ENCODE data around the gene KIF3C.

Gene KIF3C

DNA sequence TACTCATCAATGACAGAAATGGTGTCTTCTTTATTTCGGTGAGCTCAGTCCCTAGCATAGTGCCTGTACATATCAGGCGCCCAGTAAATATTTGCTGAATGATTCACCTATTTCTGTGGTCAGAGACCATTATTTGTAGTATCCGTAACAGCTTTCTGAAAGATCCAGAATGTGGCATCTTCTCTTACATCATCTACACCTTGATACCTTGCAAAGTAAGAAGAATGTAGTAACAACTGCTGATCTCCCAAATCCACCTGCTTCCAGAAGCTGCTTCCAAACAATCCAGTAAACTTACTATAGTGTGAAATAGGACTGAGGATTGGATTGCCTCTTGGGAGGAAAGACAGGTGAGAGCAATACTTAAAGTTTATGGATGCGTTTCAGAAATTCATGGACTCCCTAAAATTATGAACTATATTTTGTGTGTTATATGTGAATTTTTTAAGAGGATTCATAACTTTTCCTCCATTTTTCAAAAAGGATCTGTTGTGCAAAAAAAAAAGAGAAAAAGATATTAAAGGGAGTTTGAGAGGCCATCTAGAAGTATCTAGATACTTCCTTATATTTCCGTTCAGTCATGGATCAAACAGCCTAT, 103.1 kb downstream of the KIF3C start:
- Histone ChIP-seq H3K4me3 (ENCODE audit: insufficient read length, low read depth) (peak overlapping the region; percentile 30), H3K36me3 (ENCODE audit: insufficient read depth, insufficient read length, low read length) (peaks cover 8% of the 10 kb centered on the region), H3K9me3 (ENCODE audit: insufficient read depth, low read length) (no peaks in the 10 kb centered on the region), H3K4me1 (ENCODE audit: insufficient read depth, insufficient read length) (no peaks in the 10 kb centered on the region), H3K9ac (ENCODE audit: insufficient read length, low read depth) (peak overlapping the region; percentile 67), H3K27me3 (ENCODE audit: insufficient read depth, insufficient read length) (no peaks in the 10 kb centered on the region)
- no peak for DNase-seq (ENCODE audit: low read depth, low spot score)
- TF ChIP-seq YY1 (IDR thresholded peaks at IDR 0.05; ENCODE audit: insufficient read depth, insufficient read length) (no peak), SUZ12 (IDR thresholded peaks at IDR 0.05; ENCODE audit: extremely low read depth, insufficient read depth, insufficient read length) (no peak), ZNF274 (IDR thresholded peaks at IDR 0.05; ENCODE audit: low read depth, low read length) (no peak)

DNA sequence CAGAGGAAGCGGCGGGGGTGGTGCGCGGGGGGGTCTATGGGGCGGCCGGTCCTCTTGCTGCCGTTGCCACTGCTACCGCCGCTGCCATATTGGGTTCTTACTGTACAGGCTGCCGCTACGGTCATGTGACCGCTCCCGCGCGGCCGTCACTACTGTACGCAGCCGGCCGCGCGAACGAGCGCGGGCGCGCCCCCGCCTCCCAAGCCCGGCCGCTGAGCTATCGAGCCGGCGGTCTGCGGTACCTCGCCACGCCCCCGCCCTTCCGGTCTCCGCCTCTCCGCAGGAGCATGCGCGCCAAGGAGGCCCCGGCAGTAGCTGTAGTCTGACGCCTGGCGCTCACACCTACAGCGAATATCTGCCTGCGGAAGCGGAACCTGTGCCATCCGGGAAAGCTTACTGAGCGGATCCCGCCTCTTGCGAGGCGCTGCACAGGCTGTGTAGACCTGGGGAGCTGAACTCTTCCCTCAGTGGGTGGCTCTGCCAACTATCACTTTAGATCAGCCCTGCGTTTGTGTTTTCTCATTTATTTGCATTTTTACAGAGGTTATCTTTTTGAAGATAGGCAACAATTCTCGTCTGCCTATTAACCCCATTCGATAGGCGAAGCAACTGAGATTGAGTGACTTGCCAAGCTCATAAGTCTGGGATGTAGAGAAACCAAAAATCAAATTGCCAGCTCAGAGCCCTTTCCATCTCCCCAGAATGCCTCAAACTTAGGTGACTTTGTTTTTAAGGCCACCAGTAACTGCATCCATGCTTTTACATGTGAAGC, 103.8 kb downstream of the KIF3C start, which contains the start of gene ASXL2:
TSS of gene ASXL2 (minus strand) at position 127 of the 772 bp plus-strand sequence. CDS start 265 bp downstream, outside the sequence.
- H3K4me1 ChIP-seq (ENCODE audit: insufficient read depth, insufficient read length): no peaks in the 10 kb centered on the region
- peaks cover 10% of the 10 kb centered on the region for H3K36me3 ChIP-seq (ENCODE audit: insufficient read depth, insufficient read length, low read length)
- peak within 1 kb of the TSS; percentile 97 for H3K4me3 ChIP-seq (ENCODE audit: insufficient read length, low read depth)
- H3K9me3 ChIP-seq (ENCODE audit: insufficient read depth, low read length): no peaks in the 10 kb centered on the region
- peak within 1 kb of the TSS; percentile 94 for H3K9ac ChIP-seq (ENCODE audit: insufficient read length, low read depth)
- TF ChIP-seq ZNF274 (IDR thresholded peaks at IDR 0.05; ENCODE audit: low read depth, low read length): no peak
- peak; percentile 49 for TF ChIP-seq YY1 (IDR thresholded peaks at IDR 0.05; ENCODE audit: insufficient read depth, insufficient read length)
- peak; percentile 97 for DNase-seq (ENCODE audit: low read depth, low spot score)
- H3K27me3 ChIP-seq (ENCODE audit: insufficient read depth, insufficient read length): no peaks in the 10 kb centered on the region

DNA sequence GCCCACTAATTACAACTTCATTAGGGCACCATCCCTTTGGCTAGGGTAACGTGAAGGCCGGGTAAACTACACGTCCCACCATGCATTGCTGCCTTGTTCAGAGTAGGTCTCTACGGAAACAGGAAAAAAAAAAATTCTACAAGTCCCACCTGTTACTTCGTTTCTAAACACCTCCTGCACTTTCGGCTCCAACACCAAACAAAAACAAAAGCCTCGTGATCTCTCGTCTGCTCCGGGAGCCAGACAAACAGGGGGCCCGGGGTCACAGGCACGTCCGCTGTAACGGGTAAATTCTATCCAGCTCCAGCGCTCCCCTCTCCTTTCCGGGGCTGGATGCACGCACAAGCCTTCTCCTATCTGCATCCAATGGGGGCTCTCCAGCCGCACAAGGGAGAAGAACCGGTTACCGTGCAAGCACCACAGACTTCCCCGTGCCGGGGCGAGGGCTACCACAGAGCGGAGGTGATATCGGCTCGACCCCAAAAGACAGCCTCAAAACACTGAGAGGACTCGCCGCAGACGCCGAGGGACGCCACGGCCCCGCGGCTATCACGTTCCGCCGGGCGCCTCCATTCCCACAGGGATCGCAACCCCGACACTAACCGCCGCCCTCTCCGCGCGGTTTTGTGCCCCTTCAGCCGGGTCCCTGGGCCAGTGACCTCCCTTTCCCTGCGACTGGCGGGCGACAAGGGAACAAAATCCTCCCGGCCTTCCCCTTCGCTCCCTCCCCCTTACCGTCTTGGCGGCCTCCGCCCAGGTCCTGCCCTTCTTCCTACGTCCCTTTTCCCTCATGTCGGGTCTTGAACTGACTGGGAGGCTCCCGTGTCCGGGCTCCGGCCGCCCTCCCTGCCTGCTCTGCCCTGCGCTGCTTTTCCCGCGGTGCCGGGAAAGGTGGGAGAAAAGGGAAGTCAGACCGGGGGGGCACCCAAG, 104.6 kb downstream of the KIF3C start:
- TF ChIP-seq SUZ12 (IDR thresholded peaks at IDR 0.05; ENCODE audit: extremely low read depth, insufficient read depth, insufficient read length): no peak
- TF ChIP-seq YY1 (IDR thresholded peaks at IDR 0.05; ENCODE audit: insufficient read depth, insufficient read length): no peak
- TF ChIP-seq ZNF274 (IDR thresholded peaks at IDR 0.05; ENCODE audit: low read depth, low read length): no peak
- Histone ChIP-seq H3K27me3 (ENCODE audit: insufficient read depth, insufficient read length) (no peaks in the 10 kb centered on the region), H3K9me3 (ENCODE audit: insufficient read depth, low read length) (no peaks in the 10 kb centered on the region), H3K4me1 (ENCODE audit: insufficient read depth, insufficient read length) (no peaks in the 10 kb centered on the region), H3K4me3 (ENCODE audit: insufficient read length, low read depth) (peak overlapping the region; percentile 97), H3K36me3 (ENCODE audit: insufficient read depth, insufficient read length, low read length) (peaks cover 10% of the 10 kb centered on the region), H3K9ac (ENCODE audit: insufficient read length, low read depth) (peak overlapping the region; percentile 94)
- peak; percentile 13 for DNase-seq (ENCODE audit: low read depth, low spot score)

Data from NT2/D1 (cell line).